HG03354 (cell line): ENCODE data around the gene CCDC82.
A peak's percentile ranks its signal among the peaks of the same experiment; 100 is the strongest.

Experiments used
- ATAC-seq: cut with Tn5 transposase; IDR thresholded peaks from one replicate; pipeline ENCODE4 v1.9.1; 2021; ENCODE audit warnings: mild to moderate bottlenecking; ENCODE audit not compliant: unreplicated experiment, poor library complexity, severe bottlenecking

CCDC82 gene

GRCh38 chr11:96366024-96366423 is 23.7 kb downstream of the CCDC82 start:
- ATAC-seq = no peak

- ATAC-seq = no peak
Measured at GRCh38 chr11:96365493-96365892, 24.2 kb downstream of the CCDC82 start.

GRCh38 chr11:96361778-96362177 is 27.9 kb downstream of the CCDC82 start:
- no peak for ATAC-seq

GRCh38 chr11:96358321-96358720 is 31.4 kb downstream of the CCDC82 start:
- ATAC-seq = no peak

- peak; percentile 72 for ATAC-seq
Measured at GRCh38 chr11:96357794-96358193, 31.9 kb downstream of the CCDC82 start.

- ATAC-seq = no peak
Measured at GRCh38 chr11:96356848-96357247, 32.9 kb downstream of the CCDC82 start.

- peak; percentile 83 for ATAC-seq
Measured at GRCh38 chr11:96342961-96343711, 46.6 kb downstream of the CCDC82 start, which contains the start of gene MAML2. MAML2 (minus strand) TSS chr11:96343195; CDS start chr11:96341895, 1,300 bp downstream.

- ATAC-seq = no peak
Measured at GRCh38 chr11:96342014-96342960, 47.4 kb downstream of the CCDC82 start.

GRCh38 chr11:96341211-96342013 is 48.3 kb downstream of the CCDC82 start:
- ATAC-seq = peak; percentile 45

GRCh38 chr11:96340555-96340885 is 49.2 kb downstream of the CCDC82 start:
- ATAC-seq = no peak

GRCh38 chr11:96339706-96340554 is 49.8 kb downstream of the CCDC82 start:
- ATAC-seq = no peak

- ATAC-seq = peak; percentile 45
Measured at GRCh38 chr11:96338910-96339705, 50.6 kb downstream of the CCDC82 start.

- peak; percentile 25 for ATAC-seq
Measured at GRCh38 chr11:96337541-96338431, 51.9 kb downstream of the CCDC82 start.

GRCh38 chr11:96335388-96335787 is 54.3 kb downstream of the CCDC82 start:
- ATAC-seq = no peak

GRCh38 chr11:96334219-96334618 is 55.5 kb downstream of the CCDC82 start:
- no peak for ATAC-seq

- ATAC-seq = no peak
Measured at GRCh38 chr11:96333191-96333719, 56.5 kb downstream of the CCDC82 start.

- ATAC-seq = no peak
Measured at GRCh38 chr11:96332126-96332771, 57.5 kb downstream of the CCDC82 start.
